Epithelial cell of prostate (primary cell): Measurements from ENCODE around the gene MGLL.
"Not testable (repeated sequence)": the region's sequence is repeated elsewhere in the genome, so short reads cannot be mapped to it uniquely, and the experiment has no call there.

Experiments
- DNase-seq: peaks from one replicate; pipeline ENCODE4 v3.0.0-alpha.2; 2011; ENCODE audit warnings: low read depth, low spot score
- H3K27ac ChIP-seq: fragments of 450-650 bp; 2 replicates; pipeline ENCODE4 v1.5.1; 2017; ENCODE audit warnings: mild to moderate bottlenecking

MGLL gene

DNA sequence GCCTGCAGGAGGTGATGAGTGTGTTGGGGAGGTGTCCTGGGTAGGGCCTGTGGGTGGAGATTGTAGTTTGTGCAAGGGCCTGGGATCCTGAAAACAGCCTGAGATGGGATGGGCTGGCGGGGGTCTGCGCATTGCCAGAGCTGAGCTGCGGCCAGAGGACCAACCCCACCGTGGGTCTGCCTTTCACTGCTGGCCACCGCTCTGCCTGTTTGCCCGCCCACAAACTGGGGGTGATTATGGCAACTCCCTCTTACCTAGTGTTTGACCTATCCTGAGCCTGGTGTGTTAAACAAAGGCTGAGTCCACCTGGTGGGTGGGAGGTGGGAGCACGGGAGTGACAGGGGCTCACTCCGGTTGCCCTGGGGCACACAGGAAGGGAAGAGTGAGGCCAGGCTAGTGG lies 139.8 kb downstream of the MGLL start:
- no peak for DNase-seq

DNA sequence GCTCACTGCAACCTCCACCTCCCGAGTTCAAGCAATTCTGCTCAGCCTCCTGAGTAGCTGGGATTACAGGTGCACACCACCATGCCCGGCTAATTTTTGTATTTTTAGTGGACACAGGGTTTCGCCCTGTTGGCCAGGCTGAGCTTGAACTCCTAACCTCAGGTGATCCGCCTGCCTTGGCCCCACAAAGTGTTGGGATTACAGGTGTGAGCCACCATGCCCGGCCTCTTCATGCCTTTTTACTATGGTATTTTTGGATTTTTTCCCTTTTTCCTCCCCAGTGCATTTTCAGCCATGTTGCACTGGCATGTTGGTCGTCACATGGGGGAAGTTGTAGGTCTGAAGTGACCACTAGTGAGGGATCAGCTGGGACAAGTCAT lies 140.2 kb downstream of the MGLL start:
- H3K27ac ChIP-seq, DNase-seq: not testable (repeated sequence)

More for the DNA sequence above, 139.8 kb downstream of the MGLL start:
- no peak overlapping the region for H3K27ac ChIP-seq

DNA sequence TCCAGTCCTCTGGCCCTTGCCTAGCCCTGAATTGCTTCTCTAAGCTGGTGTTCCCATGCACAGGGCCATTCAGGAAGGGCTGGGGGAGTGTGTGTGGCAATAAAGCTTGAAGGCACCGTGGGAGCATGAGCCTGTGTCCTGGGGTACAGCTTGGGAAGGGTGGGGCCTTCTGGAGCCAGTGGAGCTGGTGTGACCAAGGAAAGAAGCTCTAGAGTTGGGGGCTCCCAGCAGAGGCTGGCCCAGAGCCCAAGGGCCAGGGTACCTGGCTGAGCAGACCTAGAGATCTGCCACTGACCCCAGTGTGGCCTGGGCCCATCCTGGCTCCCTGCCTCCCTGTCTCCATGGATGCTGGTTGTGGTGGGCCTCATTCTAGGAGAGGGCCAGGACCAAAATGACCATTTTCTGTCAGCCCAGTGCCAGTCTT lies 141.5 kb downstream of the MGLL start:
- DNase-seq: no peak
- no peak overlapping the region for H3K27ac ChIP-seq

DNA sequence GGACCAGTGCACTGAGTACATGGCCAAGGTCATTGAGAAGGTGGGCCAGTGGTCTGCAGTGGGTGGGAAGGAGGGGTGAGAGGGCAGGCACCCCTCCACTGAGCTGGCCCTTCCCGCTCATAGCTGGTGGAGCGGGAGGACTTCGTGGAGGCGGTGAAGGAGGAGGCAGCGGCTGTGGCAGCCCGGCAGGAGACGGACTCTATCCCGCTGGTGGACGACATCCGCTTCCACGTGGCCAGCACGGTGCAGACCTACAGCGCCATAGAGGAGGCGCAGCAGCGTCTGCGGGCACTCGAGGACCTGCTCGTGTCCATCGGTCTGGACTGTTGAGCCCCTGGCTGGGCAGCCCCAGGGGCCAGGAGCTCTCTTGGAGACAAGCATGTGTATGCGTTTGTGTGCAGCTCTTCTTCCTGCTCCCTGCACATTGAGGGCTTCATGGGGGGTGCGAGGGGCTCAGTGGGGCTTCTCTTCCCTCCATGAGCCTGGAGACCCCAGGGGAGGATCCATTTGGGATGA lies 142.1 kb downstream of the MGLL start:
- no peak for DNase-seq
- no peak overlapping the region for H3K27ac ChIP-seq

DNA sequence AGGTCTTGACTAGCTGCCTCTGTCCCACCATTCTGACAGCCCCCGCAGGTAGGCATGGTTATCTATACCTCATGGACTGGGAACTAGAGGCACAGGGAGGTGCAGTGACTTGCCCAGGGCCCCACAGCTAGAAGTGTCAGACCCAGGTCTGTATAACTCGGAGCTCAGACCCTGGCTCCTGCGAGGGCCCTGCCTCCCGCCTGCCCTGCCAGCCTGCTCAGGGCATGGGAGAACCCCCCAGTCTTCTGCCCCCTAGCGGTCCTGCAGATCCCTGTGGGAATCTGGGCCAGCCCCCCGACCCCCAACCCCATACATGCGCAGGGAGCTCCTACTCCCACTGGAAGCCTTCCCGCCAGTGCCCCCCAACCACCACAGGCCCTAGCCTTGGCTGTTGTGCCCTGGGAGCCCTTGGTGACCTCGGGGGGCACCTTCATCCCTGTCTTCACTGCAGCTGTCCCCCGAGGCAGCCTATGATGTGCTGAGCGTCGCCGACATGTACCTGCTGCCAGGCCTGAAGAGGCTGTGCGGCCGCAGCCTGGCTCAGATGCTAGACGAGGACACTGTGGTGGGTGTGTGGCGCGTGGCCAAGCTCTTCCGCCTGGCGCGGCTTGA lies 142.7 kb downstream of the MGLL start:
- H3K27ac ChIP-seq: no peak overlapping the region
- no peak for DNase-seq

DNA sequence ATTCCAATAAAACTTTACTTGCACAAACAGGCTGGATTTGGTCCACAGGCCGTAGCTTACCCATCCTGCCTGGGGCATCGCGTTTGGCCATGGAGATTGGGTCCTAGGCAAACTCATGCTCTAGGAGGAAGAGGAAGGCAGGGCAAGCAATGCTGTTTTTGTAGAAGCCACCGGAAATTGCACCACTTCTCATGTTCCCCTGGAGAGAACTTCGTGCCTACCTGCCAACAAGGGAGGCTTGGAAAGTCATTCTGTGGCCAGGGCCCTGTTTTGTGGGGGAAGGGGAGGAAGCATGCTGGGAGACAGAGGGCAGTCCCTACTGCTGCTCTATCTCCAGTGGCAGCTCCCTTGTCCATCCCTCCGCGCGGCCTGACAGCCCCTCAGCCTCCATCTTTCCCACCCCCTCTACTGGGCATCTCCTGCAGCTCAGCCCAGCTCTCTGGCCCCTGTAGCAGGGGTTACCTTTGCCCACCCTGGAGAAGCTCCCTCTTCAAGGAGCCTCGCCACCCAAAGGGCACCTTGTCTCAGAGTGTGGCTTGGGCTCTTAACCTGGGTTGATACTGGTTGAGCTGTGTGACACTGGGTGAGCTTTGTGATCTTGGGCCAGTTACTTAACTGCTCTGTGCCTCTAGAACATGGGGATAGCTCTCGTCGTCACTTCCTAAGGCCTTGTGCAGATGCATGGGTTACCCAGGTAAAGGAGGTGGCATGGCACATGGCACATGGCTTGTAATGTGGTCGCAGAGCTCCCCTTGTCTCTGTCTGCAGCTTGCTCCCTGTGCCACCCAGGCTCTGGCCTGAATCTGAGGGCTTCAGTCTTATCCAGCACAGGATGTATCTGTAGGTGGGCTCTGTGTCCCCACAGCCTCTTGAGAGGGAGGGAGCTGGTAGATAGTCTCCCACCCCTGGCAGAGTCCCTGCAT lies 143.4 kb downstream of the MGLL start:
- H3K27ac ChIP-seq: no peak overlapping the region
- no peak for DNase-seq

DNA sequence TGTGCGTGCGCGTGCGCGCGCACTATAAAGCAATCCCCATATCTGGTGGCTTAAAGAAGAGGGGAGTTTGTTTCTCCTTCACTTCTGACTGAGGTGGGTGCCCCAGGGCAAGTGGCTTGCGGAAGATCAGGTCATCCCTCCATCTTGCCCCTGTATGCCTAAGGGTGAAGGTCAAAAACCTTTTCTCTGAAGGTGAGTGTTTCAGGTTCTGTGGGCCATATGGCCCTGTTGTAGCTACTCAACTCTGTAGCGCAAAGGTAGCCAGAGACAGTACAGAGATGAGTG lies 144.1 kb downstream of the MGLL start:
- H3K27ac ChIP-seq: no peak overlapping the region
- DNase-seq: no peak

DNA sequence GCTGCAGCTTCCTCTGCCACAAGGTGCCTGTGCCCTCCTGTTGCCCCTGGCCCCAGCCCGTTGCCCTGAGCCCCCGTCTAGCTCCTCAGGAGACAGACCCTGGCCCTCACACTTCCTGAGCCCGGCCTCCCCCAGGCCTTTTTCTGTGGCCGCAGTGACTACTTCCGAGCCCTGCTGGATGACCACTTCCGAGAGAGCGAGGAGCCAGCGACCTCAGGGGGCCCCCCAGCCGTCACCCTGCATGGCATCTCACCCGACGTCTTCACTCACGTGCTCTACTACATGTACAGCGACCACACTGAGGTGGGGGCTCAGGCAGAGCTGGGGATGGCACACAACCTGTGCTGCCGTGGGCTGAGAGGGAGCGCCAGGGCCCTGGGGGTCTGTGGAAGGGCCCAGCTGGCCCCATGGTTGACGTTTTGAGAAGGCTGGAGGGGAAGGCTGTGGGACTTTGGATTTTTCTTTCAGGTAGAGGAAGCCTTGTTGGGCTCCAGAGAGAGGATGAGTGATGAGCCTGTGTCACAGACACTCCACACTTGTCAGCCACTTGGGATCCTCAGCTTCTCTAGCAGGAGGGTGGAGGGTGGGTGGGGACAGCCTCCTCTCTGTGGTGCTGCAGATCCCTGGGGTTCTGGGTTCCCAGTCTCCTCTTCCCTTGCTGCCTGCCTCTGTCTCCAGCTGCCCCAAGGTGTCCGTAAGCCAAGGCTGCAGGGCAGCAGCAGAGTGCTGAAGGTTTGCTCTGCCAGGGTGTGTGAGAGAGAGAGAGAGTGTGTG lies 144.6 kb downstream of the MGLL start:
- DNase-seq: no peak
- H3K27ac ChIP-seq: no peak overlapping the region

DNA sequence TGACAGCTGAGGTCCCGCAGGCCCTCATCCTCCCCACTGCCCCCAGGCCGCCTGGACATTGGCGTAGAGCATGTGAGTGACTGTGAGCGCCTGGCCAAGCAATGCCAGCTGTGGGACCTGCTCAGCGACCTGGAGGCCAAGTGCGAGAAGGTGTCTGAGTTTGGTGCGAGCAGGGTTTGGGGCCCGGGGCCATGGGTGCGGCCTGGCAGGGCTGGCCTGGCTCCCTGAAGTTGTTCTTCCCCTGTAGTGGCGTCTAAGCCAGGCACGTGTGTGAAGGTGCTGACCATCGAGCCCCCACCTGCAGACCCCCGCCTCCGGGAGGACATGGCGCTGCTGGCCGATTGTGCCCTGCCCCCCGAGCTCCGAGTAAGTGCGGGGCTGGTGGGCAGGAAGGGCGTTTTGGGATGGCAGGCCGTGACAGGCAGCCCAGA lies 145.4 kb downstream of the MGLL start:
- H3K27ac ChIP-seq: no peak overlapping the region
- no peak for DNase-seq

DNA sequence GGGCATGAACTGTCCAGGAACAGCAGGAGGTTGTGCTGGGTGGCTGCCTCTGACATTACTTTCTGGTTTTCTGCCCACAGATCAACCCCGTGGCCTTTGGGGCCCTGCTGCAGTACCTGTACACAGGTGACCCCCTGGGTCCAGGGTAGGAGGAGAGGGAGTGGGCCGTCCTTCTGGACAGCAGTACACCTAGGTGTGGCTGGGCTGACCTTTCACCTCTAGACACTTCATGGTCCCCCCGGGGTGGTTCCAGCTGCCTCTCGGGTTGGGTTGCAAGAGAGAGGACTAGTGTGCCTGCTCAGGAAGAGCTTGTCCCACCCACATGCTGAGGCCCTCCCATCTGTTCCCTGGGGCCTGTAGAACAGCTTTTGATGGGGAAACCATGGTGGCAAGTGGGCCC lies 145.9 kb downstream of the MGLL start:
- DNase-seq: no peak
- H3K27ac ChIP-seq: no peak overlapping the region

DNA sequence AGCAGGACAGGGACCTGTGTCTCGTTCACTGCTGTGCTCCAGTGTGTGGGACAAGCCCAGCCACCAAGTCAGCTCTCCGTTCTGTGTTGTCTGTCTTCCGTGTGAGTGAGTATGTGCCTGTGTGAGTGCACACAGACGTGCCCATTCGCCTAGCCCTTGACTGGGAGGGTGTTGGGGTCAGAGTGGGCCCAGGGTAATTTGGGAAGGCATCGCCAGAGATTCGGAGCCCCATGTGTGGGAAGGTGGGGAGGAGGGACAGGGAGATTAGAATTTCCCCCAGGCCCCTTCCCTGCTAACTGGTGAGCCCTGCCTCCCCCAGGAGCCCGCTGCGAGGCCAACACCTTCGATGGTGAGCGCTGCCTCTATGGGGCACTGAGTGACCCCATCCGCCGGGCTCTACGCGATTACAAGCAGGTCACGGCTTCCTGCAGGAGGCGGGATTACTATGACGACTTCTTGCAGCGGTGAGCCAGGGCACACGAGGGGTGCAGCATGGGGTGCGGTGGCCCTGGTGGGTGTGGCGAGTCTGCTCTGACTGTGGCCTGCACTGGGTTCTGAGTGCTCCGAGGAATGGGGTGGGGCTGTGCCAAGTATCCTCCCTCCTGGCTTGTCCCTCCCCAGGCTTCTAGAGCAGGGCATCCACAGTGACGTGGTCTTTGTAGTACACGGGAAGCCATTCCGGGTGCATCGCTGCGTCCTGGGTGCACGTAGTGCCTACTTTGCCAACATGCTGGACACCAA lies 146.5 kb downstream of the MGLL start:
- no peak overlapping the region for H3K27ac ChIP-seq
- no peak for DNase-seq

DNA sequence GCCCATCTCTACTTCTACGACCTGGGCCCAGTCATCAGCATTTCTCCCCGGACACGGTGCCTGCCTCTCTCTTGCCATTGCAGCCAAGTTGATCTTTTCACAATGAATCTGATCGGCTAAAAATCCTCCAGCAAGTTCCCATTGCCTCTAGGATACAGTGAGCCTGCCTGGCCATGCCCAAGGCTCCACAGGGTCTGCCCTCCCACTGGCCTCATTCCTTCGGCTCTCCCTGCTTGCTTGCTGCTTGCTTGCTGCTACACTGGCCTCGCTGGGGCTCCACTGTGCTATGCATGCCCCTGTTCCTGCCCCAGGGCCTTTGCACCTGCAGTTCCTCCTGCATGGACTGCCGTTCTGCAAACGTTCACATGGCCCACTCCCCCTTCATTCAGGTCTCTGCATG lies 147.5 kb downstream of the MGLL start:
- no peak overlapping the region for H3K27ac ChIP-seq
- no peak for DNase-seq

DNA sequence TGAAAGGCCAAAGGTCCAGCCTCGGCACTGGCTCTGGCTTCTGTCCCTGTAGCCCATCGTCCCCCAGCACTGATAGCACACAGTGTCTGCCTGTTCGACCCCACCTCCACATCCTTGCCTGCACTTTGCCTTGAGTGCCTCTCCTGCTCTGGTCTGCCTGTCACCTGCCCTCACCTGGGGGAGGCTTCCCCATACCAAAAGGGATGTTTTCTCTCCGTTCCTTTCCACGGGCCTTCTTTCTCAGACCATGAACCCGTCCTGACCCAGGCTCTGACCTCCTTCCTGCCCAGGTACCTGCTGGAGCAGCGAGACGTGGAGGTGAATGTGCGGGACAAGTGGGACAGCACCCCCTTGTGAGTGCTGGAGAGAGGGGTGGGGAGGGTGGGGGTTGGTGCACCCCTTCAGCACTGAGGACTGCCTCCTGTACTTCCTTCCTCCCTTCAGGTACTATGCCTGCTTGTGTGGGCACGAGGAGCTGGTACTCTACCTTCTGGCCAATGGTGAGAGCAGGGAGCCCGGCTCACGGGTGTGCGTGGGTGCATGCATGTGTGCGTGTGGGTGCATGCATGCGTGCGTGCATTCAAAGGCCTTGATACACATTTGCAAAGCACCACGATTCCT lies 148.1 kb downstream of the MGLL start:
- no peak for DNase-seq
- no peak overlapping the region for H3K27ac ChIP-seq

DNA sequence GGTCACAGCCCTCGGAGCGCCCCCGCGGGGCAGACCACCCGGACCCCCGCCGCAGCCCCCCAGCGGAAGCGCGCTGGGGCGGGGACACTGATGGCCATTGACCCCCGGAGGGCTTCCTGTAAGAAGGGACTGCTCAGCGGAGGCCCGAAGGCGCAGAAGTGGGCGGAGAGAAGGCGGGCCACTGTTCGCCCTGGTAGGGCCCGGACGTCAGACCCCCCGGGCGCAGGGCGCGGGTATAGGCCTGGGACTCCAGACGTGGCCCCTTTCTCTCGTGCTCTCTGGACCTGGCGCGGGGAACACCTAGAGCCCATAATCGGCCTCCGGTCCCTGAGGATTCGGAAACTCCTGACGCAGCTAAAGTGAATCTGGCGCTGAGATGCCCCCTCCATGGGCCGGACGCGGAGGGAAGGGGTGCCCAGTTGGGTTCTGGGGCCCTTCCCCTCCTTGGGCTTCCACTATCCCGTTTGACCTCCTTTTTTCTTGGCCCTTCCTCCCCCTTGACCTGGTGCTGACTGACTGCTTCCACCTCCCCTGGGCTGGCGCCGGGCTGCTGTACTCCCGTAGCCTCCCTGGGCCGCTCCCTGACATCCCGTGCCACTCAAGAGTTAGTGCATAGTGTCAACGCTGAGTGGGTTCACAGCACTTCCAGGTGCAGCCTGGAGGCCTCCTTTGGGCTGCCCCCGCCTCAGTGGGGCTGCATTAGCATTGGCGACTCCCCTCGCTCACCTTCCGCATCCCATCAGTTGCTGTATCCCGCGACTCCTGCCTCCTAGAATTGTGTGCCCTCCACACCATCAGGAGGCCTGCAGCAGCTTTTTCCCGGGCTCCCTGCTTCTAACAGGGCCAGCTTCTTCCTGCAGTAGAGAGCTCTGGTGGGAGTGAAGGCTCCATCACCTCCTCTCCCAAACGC lies 148.9 kb downstream of the MGLL start:
- H3K27ac ChIP-seq: peak overlapping the region; percentile 60
- no peak for DNase-seq

DNA sequence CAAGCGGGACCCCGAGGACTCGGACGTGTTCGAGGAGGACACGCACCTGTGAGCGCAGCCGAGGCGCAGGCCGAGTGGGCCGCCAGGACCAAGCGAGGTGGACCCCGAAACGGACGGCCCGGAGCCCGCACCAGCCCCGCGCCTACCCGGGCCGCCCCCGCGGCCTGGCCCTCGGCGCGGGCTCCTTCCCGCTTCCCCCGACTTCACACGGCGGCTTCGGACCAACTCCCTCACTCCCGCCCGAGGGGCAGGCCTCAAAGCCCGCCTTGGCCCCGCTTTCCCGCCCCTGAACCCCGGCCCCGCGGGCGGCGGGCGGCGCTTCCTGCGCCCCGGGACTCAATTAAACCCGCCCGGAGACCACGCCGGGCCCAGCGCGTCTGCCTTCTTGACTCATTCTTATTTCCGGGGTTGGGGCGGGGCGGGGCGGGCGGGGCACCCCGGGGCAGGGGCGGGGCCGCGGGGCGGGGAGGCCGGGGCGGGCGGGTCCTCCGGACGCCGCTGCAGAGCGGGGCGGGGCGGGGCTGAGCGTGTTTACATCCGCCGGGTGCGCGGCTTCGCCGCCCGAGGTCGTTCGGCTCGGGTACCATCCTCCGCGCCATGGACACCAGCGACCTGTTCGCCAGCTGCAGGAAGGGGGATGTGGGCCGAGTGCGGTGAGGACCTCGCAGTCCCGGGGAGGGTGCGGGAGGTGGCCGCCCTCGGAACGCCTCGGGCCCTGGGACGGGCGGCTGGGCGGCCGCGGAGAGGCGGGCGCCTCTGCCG lies 149.7 kb downstream of the MGLL start, which contains the start of gene ABTB1:
Gene ABTB1, plus strand, starts transcription at position 524 of the 762 bp plus-strand sequence. Its CDS starts 74 bp downstream, at position 598.
- no peak for DNase-seq

DNA sequence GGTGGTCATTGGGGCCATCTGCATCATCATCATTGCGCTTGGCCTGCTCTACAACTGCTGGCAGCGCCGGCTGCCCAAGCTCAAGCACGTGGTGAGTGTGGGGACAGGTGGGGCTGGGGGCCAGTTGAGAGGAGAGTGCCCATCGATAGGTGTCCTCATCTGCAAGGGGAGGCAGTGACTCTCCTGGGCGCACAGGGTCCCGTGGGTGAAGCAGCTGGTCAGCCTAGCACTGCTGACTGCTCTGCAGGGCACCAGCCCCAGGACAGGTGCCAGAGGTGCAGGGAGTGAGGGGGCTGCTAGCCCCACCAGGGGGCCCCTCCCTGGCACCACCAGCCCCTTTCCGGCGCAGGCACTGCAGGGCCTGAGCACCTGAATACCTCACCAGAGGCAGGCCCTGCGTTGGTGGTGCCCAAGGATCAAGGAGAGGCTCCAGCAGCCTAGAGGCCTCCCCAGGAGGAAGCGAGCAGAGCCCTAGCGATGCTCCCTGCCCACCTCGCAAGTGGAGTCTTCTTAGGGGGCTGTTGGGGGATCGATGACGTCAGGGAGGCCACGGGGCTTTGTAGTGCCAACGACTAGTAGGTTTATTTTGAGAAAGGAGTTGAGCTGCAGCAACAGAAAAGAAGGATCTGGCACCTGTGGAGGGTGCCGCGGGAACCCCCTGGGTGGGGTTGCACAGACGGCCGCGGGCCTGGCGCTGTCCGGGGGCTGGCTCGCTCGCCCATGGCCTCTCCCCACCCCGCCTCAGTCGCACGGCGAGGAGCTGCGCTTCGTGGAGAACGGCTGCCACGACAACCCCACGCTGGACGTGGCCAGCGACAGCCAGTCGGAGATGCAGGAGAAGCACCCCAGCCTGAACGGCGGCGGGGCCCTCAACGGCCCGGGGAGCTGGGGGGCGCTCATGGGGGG lies 150.5 kb downstream of the MGLL start:
- H3K27ac ChIP-seq: peak overlapping the region; percentile 60
- no peak for DNase-seq

More for the DNA sequence above, 149.7 kb downstream of the MGLL start, which contains the start of gene ABTB1:
- peak within 1 kb of the TSS; percentile 60 for H3K27ac ChIP-seq
